HG03060 (cell line): ENCODE measurements around the gene TESMIN.

Source experiments
- ATAC-seq: cut with Tn5 transposase; IDR thresholded peaks from one replicate; pipeline ENCODE4 v1.9.1; 2021; ENCODE audit warnings: low read depth, moderate number of reproducible peaks; ENCODE audit not compliant: unreplicated experiment

The TESMIN gene

DNA sequence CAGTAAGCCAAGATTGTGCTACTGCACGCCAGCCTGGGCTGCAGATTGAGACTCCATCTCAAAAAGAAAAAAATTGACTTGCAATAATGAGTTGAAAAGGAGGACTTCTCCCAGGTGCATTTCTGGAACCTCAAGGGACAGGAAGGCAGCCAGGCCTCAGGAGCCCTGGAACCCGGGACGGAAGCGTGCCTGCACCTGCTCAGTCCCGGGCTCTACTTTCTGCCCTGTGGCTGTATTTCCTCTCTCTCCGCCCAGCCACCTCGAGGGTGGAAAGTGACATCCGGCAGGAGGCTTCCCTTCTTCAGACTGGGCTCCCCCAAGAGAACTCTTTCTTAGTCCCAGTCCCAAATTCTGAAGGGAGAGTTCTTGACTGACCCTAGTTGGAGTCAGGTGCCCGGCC, 87.2 kb downstream of the TESMIN start:
- no peak for ATAC-seq

DNA sequence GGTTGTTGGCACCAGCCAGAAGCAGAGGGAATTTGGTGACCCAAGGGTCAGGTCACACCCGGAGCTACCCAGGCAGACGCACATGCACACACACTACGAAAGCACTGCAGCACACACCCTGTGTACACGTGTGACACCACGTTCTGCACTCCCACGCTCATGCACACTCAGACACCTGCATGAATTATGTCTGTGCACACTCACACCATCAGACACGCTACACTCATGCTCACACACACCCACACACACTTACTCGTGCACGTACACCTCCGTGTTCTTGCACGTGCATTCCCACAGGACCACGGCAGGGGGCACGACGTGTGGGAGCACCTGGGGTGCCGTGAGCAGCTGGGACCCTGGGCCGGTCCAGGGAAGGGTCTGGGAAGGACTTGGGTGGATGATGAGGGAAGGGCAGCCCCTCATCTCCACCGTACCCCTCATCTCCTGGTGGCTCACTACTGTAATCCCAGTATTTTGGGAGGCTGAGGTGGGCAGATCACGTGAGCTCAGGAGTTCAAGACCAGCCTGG, 87.8 kb downstream of the TESMIN start:
- no peak for ATAC-seq

DNA sequence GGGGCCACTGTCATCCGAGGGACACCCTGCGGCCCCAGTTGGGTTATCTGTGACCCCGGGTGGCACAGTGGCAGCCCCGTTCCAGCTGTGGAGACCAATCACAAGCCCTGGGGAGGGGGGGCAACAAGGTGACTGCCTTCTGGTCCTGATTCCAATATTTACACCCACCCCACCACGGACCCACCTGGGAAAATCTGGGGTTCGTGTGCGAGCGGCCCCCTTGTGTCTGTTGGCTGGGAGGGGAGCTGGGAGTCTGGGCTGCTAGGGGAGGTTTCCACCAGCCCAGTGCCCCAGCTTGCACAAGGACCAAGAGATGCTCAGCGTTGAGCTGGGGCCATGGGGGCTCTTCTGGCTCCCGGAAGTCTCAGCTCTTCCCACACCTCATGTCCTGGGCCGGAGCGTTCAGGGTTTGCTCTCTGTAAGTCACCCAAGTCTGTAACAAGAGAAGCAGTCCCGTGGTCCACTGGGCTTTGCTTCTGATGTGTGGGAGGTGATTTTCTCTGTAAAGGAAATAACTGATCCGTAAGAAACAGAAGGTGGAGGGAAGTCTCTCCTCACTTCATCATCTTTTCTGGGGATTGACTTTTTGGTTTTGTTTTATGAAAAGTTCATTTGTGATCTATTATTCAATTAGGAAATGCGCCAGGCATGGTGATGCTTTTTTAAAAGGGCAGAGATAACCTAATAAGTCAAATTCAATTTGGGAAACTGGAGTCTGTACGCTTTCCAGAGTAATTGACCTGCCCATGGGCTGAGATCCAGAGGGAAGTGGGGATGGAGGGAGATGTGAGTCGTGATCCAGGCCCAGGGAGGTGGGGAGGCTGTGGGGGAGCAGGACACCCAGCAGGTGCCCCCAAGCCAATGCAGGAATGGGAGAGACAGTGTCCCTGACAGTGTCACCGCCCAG, 89.4 kb downstream of the TESMIN start:
- no peak for ATAC-seq

DNA sequence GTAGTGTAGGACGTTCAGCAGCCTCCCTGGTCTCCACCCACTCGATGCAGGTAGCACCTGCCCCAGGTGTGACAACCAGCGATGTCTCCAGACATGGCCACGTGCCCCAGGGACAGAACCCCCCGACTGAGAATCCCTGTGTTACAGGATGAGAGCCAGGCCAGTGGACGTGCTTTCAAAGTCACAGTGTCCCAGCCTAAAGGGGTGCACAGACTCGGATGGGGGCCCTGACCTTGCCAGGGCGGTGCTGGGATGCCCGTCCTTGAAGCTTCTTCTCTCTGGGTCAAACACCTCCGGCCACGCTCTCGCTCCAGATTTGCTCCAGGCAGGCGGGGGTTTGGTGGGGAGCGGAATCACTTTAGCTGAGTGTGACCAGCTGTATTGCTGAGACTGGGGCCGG, 90.3 kb downstream of the TESMIN start:
- ATAC-seq: no peak

DNA sequence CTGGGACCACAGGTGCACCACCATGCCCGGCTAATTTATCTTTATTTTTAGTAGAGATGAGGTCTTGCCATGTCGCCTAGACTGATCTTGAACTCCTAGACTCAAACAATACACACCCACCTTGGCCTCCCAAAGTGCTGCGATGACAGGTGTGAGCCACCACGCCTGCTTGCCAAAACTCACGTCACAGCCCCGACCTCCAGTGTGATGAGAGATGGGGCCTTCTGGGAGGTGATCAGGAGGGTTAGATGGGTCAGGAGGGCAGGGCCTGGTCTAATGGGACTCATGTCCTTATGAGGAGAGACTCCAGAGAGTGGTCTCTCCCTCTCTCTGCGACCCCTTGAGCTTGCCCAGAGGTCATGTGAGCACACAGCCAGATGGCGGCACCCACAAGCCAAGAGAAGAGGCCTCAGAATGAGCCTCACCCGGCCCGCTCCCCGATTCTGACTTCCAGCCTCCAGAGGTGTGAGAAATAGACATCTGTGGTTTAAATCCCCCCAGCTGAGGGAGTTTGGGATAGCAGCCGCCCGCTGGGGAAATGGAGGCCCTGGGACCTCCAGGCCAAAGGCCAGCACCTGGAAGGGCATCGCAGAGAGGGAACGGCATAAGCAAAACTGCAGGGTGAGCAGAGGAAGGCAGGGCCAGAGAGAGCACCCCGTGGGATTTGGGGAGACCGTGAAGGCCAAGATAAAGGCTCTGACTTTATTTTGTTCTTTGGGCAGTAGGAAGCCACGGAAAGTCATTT, 91.1 kb downstream of the TESMIN start:
- no peak for ATAC-seq

DNA sequence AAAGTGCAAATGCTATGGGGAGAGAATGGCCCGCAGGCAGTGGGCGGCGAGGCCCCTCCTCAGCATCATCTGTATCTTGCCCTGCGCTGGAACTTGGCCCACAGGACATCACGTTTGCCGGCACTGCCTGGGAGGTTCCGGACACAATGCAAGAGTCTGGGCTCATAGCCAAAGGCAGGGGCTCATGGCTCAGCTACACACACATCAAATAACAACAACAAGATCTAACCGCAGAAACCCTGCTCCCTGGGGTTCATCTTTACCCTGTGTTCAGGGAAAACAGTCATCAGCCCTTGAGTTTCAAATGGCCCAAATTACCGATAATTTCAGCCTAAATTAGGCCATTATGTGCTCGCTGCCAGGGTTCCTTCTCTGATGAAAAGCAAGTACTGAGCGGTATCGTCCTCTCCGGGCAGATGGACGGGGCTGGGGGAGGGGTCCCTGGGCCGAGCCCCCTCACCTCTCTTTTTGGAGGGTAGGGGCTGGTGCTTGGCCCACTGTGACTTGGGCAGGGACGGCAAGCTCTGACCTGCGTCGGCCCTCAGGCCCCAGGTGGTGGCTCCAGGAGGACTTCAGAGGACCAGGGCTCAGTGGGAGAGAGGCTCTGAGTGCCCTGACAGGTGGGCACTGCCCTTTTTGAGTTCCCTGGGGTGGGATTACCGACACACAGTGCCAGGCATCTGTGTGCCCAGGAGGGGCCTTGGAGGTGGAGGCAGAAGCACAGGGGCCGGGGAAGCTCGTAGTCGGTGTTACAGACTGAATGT, 92.0 kb downstream of the TESMIN start:
- no peak for ATAC-seq

DNA sequence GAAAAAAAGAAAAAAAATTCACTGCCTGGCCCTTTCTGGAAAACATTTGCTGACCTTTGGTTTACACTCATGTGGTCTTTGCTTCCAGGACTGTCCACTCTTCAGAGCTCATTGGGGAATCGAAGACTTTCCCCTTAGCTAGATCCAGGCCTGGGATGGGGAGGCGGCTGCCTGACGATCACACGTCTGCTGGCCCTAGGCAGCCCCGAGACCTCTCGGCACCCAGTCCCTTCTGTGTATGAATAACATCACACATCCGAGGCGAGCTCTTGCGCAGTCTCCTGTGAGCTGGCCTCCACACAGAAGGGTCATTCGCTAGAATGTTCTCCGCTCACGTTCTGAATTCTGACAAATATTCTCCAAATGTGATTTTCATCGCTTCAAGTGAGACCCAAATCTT, 92.7 kb downstream of the TESMIN start:
- no peak for ATAC-seq

DNA sequence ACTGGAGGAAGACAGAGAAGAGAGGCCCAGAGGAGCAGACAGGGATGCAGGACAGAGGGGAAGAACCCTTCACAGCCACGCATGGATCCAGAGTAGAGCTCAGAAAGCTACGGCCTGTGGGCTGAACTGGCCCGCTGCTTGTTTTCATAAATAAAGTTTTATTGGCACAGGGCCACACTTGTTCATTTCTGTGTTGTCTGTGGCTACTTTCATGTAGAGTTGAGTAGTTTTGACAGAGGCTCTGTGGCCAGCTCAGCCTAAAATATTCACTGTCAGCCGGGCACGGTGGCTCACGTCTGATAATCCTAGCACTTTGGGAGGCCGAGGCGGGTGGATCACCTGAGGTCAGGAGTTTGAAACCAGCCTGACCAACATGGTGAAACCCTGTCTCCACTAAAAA, 93.2 kb downstream of the TESMIN start:
- ATAC-seq: no peak
